Posterior cingulate gyrus (tissue), 11 donors: ENCODE measurements around the gene EYS.

Experiments
- DNase-seq, 10 donors: peaks; one replicate each; pipeline versions ENCODE4 v3.0.0 to v3.0.0-alpha.2; 2020 to 2021; ENCODE audit warnings: mixed read lengths in 3 of 10
- intact Hi-C: fragments of 100-400 bp; cut with DNase I; formaldehyde crosslinking; loops from one replicate; pipeline ENCODE4 v1.15.1; 2023

The EYS gene

DNA sequence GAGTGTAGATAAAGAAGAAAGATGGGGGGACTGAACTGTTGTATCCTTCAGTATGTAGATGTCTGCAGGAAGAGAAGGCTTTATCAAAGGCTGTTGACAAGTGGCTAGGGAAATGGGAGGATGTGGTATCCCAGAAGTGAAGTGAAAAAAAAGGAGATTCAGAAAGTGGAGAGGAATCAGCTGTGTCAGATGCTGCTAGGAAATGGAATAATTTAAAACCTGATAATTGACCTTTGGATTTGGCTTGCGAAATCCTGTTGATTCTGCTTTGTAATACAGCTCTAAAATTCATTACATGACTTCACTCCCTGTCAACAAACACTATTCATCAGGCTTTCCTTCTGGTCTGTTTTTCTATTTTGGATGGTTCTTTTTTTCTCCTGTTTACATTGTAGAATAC, 2029.7 kb downstream of the EYS start:
- intact Hi-C loops, result no loop called here
- DNase-seq, result no peak

DNA sequence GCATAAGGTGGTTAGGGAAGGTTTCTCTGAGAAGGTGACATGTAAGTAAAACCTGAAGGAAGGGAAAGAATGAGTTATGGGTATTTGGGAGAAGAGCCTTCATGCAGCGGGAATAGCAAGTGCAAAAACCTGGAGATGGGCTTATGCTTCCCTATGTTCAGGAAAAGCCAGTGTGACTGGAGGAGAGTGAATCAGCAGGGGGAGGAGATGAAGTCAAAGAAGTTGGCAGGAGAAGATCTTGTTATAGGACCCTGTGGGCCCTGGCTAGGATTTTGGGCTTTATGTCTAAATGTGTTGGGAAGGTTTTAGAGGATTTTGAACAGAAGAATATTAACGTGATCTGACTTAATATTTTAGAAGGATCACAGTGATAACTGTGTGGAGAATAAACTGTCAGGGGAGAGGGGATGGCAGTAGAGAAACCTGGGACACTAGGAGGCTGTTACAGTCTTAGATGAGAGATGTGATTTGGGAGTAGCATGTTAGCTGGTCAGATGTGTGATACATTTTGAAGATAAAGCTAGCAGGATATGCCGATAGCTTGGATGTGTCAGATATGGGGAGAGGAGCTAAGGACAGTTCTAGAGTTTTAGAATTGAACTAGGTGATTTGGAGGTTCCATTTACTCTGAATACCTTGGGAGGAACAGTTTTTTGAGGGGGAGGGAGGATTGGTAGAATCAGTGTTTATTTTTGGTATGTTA, 2030.5 kb downstream of the EYS start:
- no peak for DNase-seq
- intact Hi-C loops, result no loop called here

DNA sequence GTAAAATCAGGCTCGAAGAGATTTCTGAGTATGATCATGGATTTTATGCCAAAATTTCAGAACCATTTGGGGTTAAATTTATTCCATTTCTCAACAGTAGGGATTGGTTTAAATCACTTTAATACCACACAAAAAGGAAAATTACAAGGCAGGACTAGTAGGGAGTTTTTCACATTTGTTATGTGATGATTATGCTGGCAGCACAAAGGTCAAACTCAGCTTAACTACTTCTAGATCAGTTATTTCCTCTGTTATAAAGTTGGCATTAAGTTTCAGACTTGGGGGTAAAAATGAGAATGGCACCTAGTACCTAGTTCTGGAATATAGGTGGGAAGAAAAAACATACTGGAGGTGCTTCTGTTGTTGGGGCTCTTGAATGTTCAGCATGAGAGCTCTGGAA, 2031.9 kb downstream of the EYS start:
- no peak for DNase-seq
- intact Hi-C loops, result no loop called here

DNA sequence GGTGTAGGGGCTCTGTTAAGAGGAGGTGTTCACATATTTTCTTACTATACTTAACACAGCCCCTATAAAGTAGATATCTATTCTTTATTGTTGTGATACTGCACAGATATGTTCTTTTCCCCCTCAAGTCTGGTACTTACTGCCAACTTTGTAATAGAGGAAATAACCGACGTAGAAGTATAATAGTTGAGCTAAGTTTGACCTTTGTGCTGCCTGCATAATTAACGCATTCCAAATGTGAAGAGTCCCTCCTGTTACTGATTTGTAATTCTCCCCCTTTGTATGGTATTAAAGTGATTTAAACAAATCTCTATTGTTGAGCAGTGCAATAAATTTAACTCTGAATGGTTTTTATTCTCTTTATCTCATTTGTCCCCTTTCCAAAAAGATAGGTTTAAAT, 2032.4 kb downstream of the EYS start:
- no peak for DNase-seq
- intact Hi-C loops, result no loop called here

DNA sequence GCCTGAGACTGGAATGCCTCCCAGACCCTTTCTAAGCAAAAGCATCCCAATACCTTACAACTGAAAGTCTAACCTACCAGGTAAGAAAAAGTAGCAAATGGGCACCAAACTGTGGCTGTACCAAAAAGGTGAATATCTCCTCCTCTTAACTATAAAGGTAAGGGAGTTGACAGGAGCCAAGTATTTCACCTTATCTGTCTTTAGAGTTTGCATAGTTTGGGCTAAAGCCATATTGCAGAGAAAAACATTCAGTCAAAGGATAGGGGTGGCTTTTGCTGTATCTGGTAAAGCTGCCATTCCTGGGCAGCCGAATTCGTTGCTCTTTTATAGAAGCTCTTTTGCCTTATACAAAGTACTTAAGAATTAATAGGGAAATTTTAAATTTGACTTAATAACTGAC, 2033.3 kb downstream of the EYS start:
- DNase-seq, result no peak
- intact Hi-C loops, result no loop called here

DNA sequence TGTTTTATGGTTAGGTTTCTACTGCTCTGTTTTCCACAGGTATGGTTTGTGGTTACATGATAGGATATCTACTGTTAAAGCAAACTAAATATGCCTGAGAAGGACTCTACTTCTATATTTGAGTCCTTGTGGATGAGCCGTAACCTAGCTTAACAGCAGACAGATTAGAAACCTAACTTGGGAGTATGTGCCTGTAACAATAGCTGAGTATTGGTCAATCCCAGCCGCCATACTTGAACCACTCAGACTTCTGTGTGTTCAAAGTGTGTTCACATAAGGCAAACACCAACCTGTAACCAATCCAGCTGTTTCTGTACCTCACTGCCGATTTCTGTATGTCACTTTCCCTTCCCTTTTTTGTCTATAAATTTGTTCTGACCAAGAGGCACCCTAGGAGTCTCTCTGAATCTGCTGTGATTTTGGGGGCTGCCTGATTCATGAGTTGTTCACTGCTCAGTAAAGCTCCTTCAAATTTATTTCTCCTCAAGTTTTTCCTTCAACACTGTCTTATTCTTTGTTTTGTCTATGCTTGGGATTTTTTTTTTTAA, 2034.4 kb downstream of the EYS start:
- intact Hi-C loops, result no loop called here
- DNase-seq, result no peak

DNA sequence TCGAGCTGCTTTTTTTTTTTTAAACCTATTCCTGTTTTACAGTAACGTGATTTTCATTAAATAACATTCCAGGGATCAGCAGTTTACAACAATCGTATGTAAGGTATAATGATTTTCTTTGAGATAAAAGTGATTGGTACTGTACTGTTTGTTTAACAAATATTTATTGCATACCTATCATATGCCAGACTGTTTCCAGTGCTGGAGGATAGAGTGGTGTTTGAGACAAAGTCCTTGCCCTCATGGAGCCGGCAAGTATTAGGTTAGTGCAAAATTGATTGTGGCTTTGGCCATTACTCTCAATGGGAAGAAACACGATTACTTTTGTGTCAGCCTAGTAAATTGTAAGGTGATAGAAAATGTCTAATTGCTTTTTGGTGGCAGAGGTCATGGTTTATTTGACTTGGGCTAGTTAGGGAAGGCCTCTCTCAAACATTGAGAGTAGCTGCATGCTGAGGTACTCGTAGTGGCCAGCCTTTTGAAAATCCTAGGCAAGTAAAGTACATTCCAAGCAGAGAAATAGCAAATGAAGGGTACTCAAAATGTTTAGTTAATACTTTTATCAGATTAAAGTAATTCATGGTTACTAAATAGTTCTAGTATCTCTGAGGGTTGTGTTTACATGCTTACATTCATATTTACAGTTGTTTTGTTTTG, 2035.8 kb downstream of the EYS start:
- no peak for DNase-seq

More for the DNA sequence above, 2035.8 kb downstream of the EYS start:
- intact Hi-C loops, result no loop called here
